Adrenal gland (tissue), 12 donors: ENCODE measurements around the gene OSBP2. TPM values are rescaled to one million over a fixed set of nuclear protein-coding genes. Genes with fewer than 3 reads are reported as not detected.
A peak's percentile ranks its signal among the peaks of the same experiment; 100 is the strongest.

Experiments used
- DNase-seq, 7 donors: peaks; one replicate each; pipeline ENCODE4 v3.0.0-alpha.2; 2019 to 2020
- H3K27ac ChIP-seq, 5 donors: fragments of 200-600 bp; sonication (generic) in 4 of 5; 1 replicate in 3 of 5; 2 replicates in 2 of 5; pipeline versions ENCODE4 v1.5.1 to v1.8.0; 2016 to 2020; ENCODE audit warnings: mild to moderate bottlenecking in 1 of 5
- H3K27me3 ChIP-seq: fragments of 200-600 bp; 2 replicates; pipeline ENCODE4 v1.8.0; 2021
- H3K36me3 ChIP-seq, 2 donors: fragments of 200-600 bp; replicated peaks in 1 of 2; 1 replicate in 1 of 2; 2 replicates in 1 of 2; pipeline versions ENCODE4 v1.5.1 to v1.8.0; 2018 to 2022
- H3K4me1 ChIP-seq, 2 donors: fragments of 200-600 bp; replicated peaks in 1 of 2; 1 replicate in 1 of 2; 2 replicates in 1 of 2; pipeline versions ENCODE4 v1.5.1 to v1.8.0; 2018 to 2021
- H3K4me3 ChIP-seq, 4 donors: fragments of 200-600 bp; sonication (generic) in 3 of 4; one replicate each; pipeline ENCODE4 v1.5.1; 2016 to 2018
- H3K9me3 ChIP-seq, 3 donors: fragments of 200-600 bp; sonication (generic) in 1 of 3; replicated peaks in 1 of 3; 1 replicate in 2 of 3; 2 replicates in 1 of 3; pipeline versions ENCODE4 v1.5.1 to v1.8.0; 2016 to 2021
- POLR2A ChIP-seq, 2 donors: fragments of 450-650 bp; IDR thresholded peaks; one replicate each; pipeline ENCODE4 v1.6.1; 2017; ENCODE audit warnings: antibody characterized with exemption in 2 of 2, mild to moderate bottlenecking in 2 of 2, moderate library complexity in 1 of 2
- WGBS, 4 donors: extraction: QIAGEN DNeasy Blood & Tissue Kit in 2 of 4; methylation state at CpG; one replicate each; pipeline versions ENCODE4 v1.1.5 to v1.1.7; 2013 to 2017; 5-methylcytosine and 5-hydroxymethylcytosine counted together
- intact Hi-C, 2 donors: fragments of 100-400 bp; cut with DNase I; formaldehyde crosslinking; loops; one replicate each; pipeline versions ENCODE4 v1.14.1 to v1.15.0; 2022 to 2023
- polyA plus RNA-seq, 3 donors: library from polyadenylated mRNA; stranded (reverse); fragments of 200-250 nt in 2 of 3; fragments of 350-450 nt in 1 of 3; fragmentation: Illumina TruSeq in 1 of 3; extraction: RNeasy Lipid Tissue Mini Kit (QIAGEN cat#74804) in 1 of 3; gene quantifications; one replicate each; pipeline ENCODE4 v1.2.3, GENCODE V29; 2013 to 2014
- total RNA-seq, 9 donors: library from RNA; depleted of rRNA in 4 of 9; stranded (reverse); fragments of >200 nt in 4 of 9; fragments of 120-200 nt in 1 of 9; fragmentation: NEBNext Ultra II Directional in 1 of 9; extraction: Animal tissue kit (Norgen Biotek cat#: 25700) in 1 of 9; gene quantifications; one replicate each; pipeline versions ENCODE4 v1.1.0 to v1.2.4, GENCODE V29; 2013 to 2023
- TF ChIP-seq, protein P1 (sequence below), 6 experiments: fragments of 450-650 bp in 4 of 6; fragments of 200-600 bp in 2 of 6; sonication (generic) in 1 of 6; IDR thresholded peaks; 1 replicate in 5 of 6; 2 replicates in 1 of 6; pipeline versions ENCODE4 v1.5.1 to v1.8.0; 2016 to 2021; ENCODE audit warnings: antibody characterized with exemption in 6 of 6, mild to moderate bottlenecking in 2 of 6, moderate library complexity in 1 of 6
- donor health status: healthy with polysubstance abuse.
- donor health status: Bipolar disorder and iron deficiency.
- donor health status: DM: yes; HTN: yes; CAD: no.
- donor health status: DM: no; HTN: no; CAD: no.
- donor health status: DM: no; HTN: no; CAD: no.
- donor health status: DM: yes; HTN: yes; CAD: no.

The OSBP2 gene
- total and polyA plus RNA-seq, 12 donors = 7.3 to 35.6 (median 19.7) TPM

DNA sequence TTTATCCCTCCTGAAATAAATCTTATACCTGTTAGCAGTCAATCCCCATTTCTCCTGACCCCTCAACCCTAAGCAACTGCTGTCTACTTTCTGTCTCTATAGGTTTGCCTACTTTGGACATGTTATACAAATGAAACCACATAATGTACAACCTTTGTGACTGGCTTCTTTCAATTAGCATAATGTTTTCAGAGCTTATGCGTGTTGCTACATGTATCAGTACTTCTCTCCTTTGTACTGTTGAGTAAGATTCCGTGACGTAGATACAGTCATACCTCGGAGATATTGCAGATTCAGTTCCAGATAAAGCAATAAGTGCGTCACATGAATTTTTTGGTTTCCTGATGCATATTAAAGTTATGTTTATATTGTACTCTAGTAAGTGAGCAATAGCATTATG, 146.6 kb downstream of the OSBP2 start:
- H3K9me3 ChIP-seq = no peaks in the 10 kb centered on the region
- H3K4me3 ChIP-seq = no peak overlapping the region
- no peaks in the 10 kb centered on the region for H3K36me3 ChIP-seq
- intact Hi-C loops = no loop called here
- no peak for DNase-seq
- H3K27ac ChIP-seq = no peak overlapping the region
- no peaks in the 10 kb centered on the region for H3K4me1 ChIP-seq
- H3K27me3 ChIP-seq = no peaks in the 10 kb centered on the region
- WGBS, 4 donors = 86 to 95% (median 91%) methylated on average over 5 of the region's 5 CpGs
- TF ChIP-seq POLR2A (IDR thresholded peaks at IDR 0.05) = no peak
- TF ChIP-seq, protein P1, sequence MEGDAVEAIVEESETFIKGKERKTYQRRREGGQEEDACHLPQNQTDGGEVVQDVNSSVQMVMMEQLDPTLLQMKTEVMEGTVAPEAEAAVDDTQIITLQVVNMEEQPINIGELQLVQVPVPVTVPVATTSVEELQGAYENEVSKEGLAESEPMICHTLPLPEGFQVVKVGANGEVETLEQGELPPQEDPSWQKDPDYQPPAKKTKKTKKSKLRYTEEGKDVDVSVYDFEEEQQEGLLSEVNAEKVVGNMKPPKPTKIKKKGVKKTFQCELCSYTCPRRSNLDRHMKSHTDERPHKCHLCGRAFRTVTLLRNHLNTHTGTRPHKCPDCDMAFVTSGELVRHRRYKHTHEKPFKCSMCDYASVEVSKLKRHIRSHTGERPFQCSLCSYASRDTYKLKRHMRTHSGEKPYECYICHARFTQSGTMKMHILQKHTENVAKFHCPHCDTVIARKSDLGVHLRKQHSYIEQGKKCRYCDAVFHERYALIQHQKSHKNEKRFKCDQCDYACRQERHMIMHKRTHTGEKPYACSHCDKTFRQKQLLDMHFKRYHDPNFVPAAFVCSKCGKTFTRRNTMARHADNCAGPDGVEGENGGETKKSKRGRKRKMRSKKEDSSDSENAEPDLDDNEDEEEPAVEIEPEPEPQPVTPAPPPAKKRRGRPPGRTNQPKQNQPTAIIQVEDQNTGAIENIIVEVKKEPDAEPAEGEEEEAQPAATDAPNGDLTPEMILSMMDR (IDR thresholded peaks at IDR 0.05) = no peak

DNA sequence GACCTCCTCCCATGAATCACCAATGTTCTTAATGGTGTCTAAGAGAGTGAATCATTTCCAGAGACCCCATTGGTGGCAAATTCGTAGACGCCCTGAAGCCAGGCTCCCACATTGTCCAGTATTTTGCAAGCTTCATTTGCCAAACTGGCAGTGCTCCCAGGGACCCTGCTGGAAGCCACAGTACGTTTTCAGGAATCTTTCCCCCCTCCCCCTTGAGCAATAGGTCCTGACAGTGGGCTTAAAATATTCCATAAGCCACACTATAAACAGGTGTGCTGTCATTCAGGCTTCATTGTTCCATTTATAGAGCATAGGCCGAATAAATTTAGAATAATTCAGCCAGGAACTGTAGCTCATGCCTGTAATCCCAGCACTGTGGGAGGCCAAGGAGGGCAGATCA, 148.6 kb downstream of the OSBP2 start:
- no peaks in the 10 kb centered on the region for H3K4me1 ChIP-seq
- no peak for TF ChIP-seq POLR2A (IDR thresholded peaks at IDR 0.05)
- TF ChIP-seq, protein P1 (IDR thresholded peaks at IDR 0.05) = no peak
- H3K36me3 ChIP-seq = no peaks in the 10 kb centered on the region
- 57 to 85% (median 82%) methylated on average over 4 of the region's 4 CpGs for WGBS, 4 donors
- peaks cover 0 to 6% (median 0%) of the 10 kb centered on the region in 3 donors for H3K9me3 ChIP-seq
- no peak overlapping the region for H3K27ac ChIP-seq
- no peak overlapping the region for H3K4me3 ChIP-seq
- intact Hi-C loops = no loop called here
- peak in 1 of 7 donors; percentile 7 for DNase-seq
- H3K27me3 ChIP-seq = no peaks in the 10 kb centered on the region

DNA sequence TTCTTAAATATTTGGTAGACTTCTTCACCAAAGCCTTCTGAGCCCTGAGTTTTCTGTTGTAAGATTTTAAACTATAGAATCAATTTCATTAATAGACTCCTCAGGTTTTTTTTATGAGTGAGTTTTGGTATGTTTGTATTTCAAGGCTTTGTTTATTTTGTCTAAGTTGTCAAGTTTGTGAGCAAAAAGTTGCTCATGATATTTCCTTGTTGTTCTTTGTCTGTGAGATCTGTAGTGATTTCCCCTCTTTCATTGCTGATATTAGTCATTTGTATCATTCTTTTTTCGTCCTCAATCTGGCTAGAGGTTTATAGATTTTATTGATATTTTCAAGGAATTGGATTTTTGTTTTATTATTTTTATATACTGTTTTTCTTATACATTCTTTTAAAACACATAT, 152.9 kb downstream of the OSBP2 start:
- no peak for DNase-seq
- H3K4me1 ChIP-seq = no peaks in the 10 kb centered on the region
- no peaks in the 10 kb centered on the region for H3K36me3 ChIP-seq
- H3K27me3 ChIP-seq = no peaks in the 10 kb centered on the region
- H3K4me3 ChIP-seq = no peak overlapping the region
- intact Hi-C loops = no loop called here
- WGBS, 4 donors = 78 to 96% (median 83%) methylated on average over 1 of the region's 1 CpG
- H3K27ac ChIP-seq = no peak overlapping the region
- TF ChIP-seq, protein P1 (IDR thresholded peaks at IDR 0.05) = no peak
- TF ChIP-seq POLR2A (IDR thresholded peaks at IDR 0.05) = no peak
- peaks cover 0 to 6% (median 4%) of the 10 kb centered on the region in 3 donors for H3K9me3 ChIP-seq

DNA sequence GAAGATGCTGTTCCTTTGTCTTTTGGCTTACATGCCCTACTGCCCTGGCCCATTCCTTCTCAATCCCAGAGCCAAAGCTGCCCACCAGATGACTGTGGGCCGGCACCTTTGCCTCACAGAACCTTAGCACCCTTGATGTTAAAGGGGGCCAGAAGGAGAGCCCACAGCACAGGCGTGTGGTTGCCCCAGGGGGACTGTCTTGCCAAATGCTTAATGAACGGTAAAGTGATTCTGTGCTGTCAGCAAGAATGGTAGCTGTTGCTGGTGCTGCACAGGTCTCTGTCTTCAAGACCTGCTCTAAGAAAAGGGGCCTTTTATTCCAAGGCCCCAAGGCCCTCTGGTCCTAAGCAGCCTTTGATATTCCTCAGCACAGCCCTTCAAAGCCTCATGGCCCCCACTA, 160.6 kb downstream of the OSBP2 start:
- Histone ChIP-seq H3K4me3 (no peak overlapping the region), H3K4me1 (no peaks in the 10 kb centered on the region), H3K27ac (no peak overlapping the region), H3K36me3 (no peaks in the 10 kb centered on the region), H3K27me3 (no peaks in the 10 kb centered on the region), H3K9me3 (peaks cover 0 to 7% (median 5%) of the 10 kb centered on the region in 3 donors)
- TF ChIP-seq, protein P1 (IDR thresholded peaks at IDR 0.05) = no peak
- TF ChIP-seq POLR2A (IDR thresholded peaks at IDR 0.05) = no peak
- DNase-seq = no peak
- intact Hi-C loops = no loop called here
- WGBS, 4 donors = 90 to 95% (median 93%) methylated on average over 2 to 3 of the region's 3 CpGs
